Activated T-helper 1 cell treated with anti-CD3 and anti-CD28 coated beads, Interleukin-12 subunit alpha, Interleukin-12 subunit beta, Interleukin-2, Interleukin-4 antibody, amounts not matched to agents 30 ng/mL and 10 ng/mL and 1 ng/mL, durations not matched to agents 14 hours and 24 hours and 36 hours (primary cell): ENCODE results near the gene DDX60. TPM values are rescaled to one million over a fixed set of nuclear protein-coding genes. Genes with fewer than 3 reads are reported as not detected.
"Not testable (repeated sequence)": the region's sequence is repeated elsewhere in the genome, so short reads cannot be mapped to it uniquely, and the experiment has no call there.

Experiments
- DNase-seq: peaks from one replicate; pipeline ENCODE4 v3.0.0; 2021; ENCODE audit warnings: low spot score
- H3K27ac Mint-ChIP-seq: one replicate; pipeline ENCODE4 v1.8.0; 2021; ENCODE audit warnings: mild to moderate bottlenecking, mixed read lengths
- H3K27me3 Mint-ChIP-seq: one replicate; pipeline ENCODE4 v1.8.0; 2022; ENCODE audit warnings: mild to moderate bottlenecking, moderate library complexity, mixed read lengths; ENCODE audit not compliant: insufficient read depth
- H3K36me3 Mint-ChIP-seq: one replicate; pipeline ENCODE4 v1.8.0; 2021; ENCODE audit warnings: low read depth, mixed read lengths
- H3K4me1 Mint-ChIP-seq: one replicate; pipeline ENCODE4 v1.8.0; 2021; ENCODE audit warnings: low read depth, mixed read lengths
- H3K4me3 Mint-ChIP-seq: one replicate; pipeline ENCODE4 v1.8.0; 2021; ENCODE audit warnings: mild to moderate bottlenecking, moderate library complexity, mixed read lengths
- H3K9me3 Mint-ChIP-seq: one replicate; pipeline ENCODE4 v1.8.0; 2021; ENCODE audit warnings: mixed read lengths
- intact Hi-C: fragments of 100-400 bp; cut with micrococcal nuclease; formaldehyde crosslinking; loops from one replicate; pipeline ENCODE4 v1.15.1; 2024
- total RNA-seq: library from RNA; stranded (reverse); gene quantifications from 2 replicates; pipeline ENCODE4 v1.2.3, GENCODE V29; 2022

DDX60 gene
- total RNA-seq, 1 donor from 2014 or later, result 15.2 TPM

GRCh38 chr4:168240821-168241220 lies 77.7 kb downstream of the DDX60 start:
- no peaks in the 10 kb centered on the region for H3K27me3 Mint-ChIP-seq
- peaks cover 22% of the 10 kb centered on the region for H3K9me3 Mint-ChIP-seq
- H3K36me3 Mint-ChIP-seq, result peaks cover 62% of the 10 kb centered on the region
- intact Hi-C loops, result no loop called here
- H3K27ac Mint-ChIP-seq, result no peak overlapping the region
- H3K4me1 Mint-ChIP-seq, result no peaks in the 10 kb centered on the region
- DNase-seq, result no peak
- no peak overlapping the region for H3K4me3 Mint-ChIP-seq

DNA sequence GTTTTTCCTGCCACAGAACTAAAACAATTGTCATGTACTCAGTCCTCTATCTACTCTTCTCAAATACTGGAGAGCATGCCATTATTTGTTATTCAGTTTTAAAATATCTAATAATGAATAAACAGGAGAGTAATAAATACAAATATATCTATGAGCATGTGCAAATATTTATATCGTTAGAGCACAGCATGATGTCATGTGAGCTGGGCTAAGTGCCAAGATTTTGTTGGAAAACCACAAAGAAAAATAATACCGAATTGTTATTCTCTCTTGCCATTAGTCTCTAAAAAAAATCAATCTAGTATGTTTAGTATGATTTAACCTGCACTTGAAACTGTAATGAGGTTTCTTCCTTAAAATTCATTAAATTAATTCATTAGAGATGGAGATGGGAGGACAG lies 97.3 kb downstream of the DDX60 start:
- peaks cover 59% of the 10 kb centered on the region for H3K36me3 Mint-ChIP-seq
- H3K27me3 Mint-ChIP-seq, result no peaks in the 10 kb centered on the region
- DNase-seq, result no peak
- no peaks in the 10 kb centered on the region for H3K9me3 Mint-ChIP-seq
- no peak overlapping the region for H3K4me3 Mint-ChIP-seq
- intact Hi-C loops, result no loop called here
- no peaks in the 10 kb centered on the region for H3K4me1 Mint-ChIP-seq
- H3K27ac Mint-ChIP-seq, result no peak overlapping the region

DNA sequence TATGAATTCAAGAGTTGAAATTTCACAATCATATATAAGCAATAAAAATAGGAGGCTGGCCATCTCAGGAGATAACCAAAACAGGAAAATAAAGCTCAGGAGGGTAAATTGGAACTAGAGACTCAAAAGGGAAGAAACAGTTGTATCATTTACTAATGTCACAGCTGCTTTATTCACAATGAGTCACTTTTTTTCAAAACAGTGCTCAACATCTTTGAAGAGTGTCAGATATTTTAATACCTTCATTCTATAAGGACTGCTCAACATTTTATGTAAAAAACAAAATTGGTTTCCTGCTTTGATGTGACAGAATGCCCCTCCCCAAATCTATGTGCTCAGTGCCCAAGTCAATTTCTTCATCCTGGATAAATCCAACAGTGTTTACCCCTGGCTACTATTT lies 97.7 kb downstream of the DDX60 start:
- H3K4me1 Mint-ChIP-seq, result no peaks in the 10 kb centered on the region
- DNase-seq, result no peak
- H3K27ac Mint-ChIP-seq, result no peak overlapping the region
- no peaks in the 10 kb centered on the region for H3K27me3 Mint-ChIP-seq
- H3K9me3 Mint-ChIP-seq, result no peaks in the 10 kb centered on the region
- intact Hi-C loops, result no loop called here
- peaks cover 61% of the 10 kb centered on the region for H3K36me3 Mint-ChIP-seq
- H3K4me3 Mint-ChIP-seq, result no peak overlapping the region

DNA sequence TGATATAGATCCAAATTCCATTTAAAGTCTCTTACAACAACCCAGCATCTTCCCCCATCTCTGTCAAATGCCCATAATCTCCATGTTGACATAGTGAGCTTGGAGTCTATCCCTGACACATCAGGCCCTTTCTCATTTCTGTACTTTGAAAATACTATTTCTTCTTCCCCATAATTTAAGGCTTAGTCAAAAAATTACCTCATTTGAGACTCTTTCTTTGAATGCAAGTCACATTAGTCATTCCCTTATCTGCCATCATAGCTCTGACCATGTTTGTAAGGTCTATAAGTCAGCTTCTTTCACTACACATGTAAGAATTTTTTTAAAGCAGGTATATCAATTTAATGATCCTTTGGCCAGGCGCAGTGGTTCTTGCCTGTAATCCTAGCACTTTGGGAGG lies 99.9 kb downstream of the DDX60 start:
- H3K4me3 Mint-ChIP-seq, result no peak overlapping the region
- intact Hi-C loops, result no loop called here
- no peak overlapping the region for H3K27ac Mint-ChIP-seq
- no peaks in the 10 kb centered on the region for H3K27me3 Mint-ChIP-seq
- H3K4me1 Mint-ChIP-seq, result no peaks in the 10 kb centered on the region
- peaks cover 9% of the 10 kb centered on the region for H3K9me3 Mint-ChIP-seq
- DNase-seq, result no peak
- H3K36me3 Mint-ChIP-seq, result peaks cover 72% of the 10 kb centered on the region

- H3K27me3 Mint-ChIP-seq, H3K4me3 Mint-ChIP-seq, DNase-seq, H3K27ac Mint-ChIP-seq, H3K4me1 Mint-ChIP-seq, H3K9me3 Mint-ChIP-seq, intact Hi-C loops: not testable (repeated sequence)
- H3K36me3 Mint-ChIP-seq, result peaks cover 48% of the 10 kb centered on the region
Measured at GRCh38 chr4:168213511-168213910, 105.0 kb downstream of the DDX60 start.

GRCh38 chr4:168212656-168213055 lies 105.9 kb downstream of the DDX60 start:
- Mint-ChIP-seq H3K36me3 (peaks cover 43% of the 10 kb centered on the region), H3K27me3 (no peaks in the 10 kb centered on the region), H3K4me3 (no peak overlapping the region), H3K4me1 (no peaks in the 10 kb centered on the region), H3K9me3 (peaks cover 9% of the 10 kb centered on the region), H3K27ac (no peak overlapping the region)
- DNase-seq, result no peak
- intact Hi-C loops, result no loop called here

GRCh38 chr4:168208957-168209614 lies 109.5 kb downstream of the DDX60 start:
- no peak for DNase-seq
- H3K9me3 Mint-ChIP-seq, result peaks cover 19% of the 10 kb centered on the region
- no peak overlapping the region for H3K27ac Mint-ChIP-seq
- peaks cover 13% of the 10 kb centered on the region for H3K36me3 Mint-ChIP-seq
- no peaks in the 10 kb centered on the region for H3K4me1 Mint-ChIP-seq
- no peaks in the 10 kb centered on the region for H3K27me3 Mint-ChIP-seq
- no peak overlapping the region for H3K4me3 Mint-ChIP-seq
- intact Hi-C loops, result no loop called here

DNA sequence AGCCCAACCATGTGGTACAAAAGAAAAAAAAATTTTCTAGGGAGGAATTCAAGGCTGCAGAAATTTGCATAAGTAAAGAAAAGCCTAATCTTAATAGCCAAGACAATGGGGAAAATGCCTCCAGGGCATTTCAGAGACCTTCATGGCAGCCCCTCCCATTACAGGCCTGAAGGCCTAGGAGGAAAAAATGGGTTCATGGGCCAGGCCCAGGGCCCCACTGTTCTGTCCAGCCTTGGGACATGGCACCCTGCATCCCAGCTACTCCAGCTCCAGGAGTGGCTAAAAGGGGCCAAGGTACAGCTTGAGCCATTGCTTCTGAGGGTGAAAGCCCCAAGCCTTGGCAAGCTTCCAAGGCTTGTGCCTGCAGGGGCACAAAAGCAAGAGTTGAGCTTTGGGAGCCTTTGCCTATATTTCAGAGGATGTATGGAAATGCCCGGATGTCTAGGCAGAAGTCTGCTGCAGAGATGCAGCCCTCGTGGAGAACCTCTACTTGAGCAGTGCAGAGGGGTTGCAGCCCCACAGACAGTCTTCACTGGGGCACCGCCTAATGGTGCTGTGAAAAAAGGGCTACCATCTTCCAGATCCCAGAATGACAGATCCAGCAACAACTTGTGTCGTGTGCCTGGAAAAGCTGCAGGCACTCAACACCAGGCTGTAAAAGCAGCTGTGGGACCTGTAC lies 115.2 kb downstream of the DDX60 start:
- no peaks in the 10 kb centered on the region for H3K4me1 Mint-ChIP-seq
- H3K36me3 Mint-ChIP-seq, result peaks cover 11% of the 10 kb centered on the region
- peaks cover 38% of the 10 kb centered on the region for H3K9me3 Mint-ChIP-seq
- H3K4me3 Mint-ChIP-seq, result no peak overlapping the region
- no peaks in the 10 kb centered on the region for H3K27me3 Mint-ChIP-seq
- H3K27ac Mint-ChIP-seq, result no peak overlapping the region
- DNase-seq, result no peak
- intact Hi-C loops, result no loop called here

DNA sequence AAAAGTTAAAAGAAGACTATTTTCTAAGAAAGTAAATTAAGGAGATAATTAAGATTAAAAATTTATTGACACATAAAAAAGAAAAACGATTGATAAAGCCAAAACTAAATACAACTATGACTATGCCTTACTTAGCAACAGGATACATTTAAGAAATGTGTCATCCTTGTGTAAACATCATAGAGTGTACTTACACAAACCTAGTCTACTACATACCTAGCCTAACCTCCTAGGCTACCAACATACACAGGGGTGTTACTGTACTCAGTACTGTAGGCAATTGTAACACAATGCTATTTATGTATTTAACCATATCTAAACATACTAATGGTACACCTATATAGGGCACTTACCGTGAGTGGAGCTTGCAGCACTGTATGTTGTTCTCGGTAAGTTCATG lies 117.9 kb downstream of the DDX60 start:
- Mint-ChIP-seq H3K4me3 (no peak overlapping the region), H3K4me1 (no peaks in the 10 kb centered on the region), H3K9me3 (peaks cover 33% of the 10 kb centered on the region), H3K36me3 (peaks cover 11% of the 10 kb centered on the region), H3K27me3 (no peaks in the 10 kb centered on the region), H3K27ac (no peak overlapping the region)
- no peak for DNase-seq
- intact Hi-C loops, result no loop called here

- Mint-ChIP-seq H3K4me1 (no peaks in the 10 kb centered on the region), H3K27me3 (no peaks in the 10 kb centered on the region), H3K9me3 (peaks cover 22% of the 10 kb centered on the region), H3K27ac (no peak overlapping the region), H3K4me3 (no peak overlapping the region), H3K36me3 (peaks cover 11% of the 10 kb centered on the region)
- no peak for DNase-seq
- intact Hi-C loops, result no loop called here
Measured at GRCh38 chr4:168199260-168199957, 119.1 kb downstream of the DDX60 start.

DNA sequence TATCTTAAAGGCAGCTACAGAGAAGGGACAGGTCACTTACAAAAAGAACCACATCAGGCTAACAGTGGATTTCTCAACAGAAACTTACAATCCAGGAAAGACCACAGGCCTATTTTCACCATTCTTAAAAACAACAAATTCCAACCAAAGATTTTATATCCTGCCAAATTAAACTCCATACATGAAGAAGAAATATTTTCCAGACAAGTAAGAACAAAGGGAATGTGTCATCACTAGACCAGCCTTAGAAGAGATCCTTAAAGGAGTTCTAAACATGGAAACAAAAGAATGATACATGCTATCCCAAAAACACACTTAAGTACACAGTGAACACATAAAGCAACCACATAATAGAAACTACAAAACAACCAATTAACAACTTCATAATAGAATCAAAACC lies 120.6 kb downstream of the DDX60 start:
- intact Hi-C loops, result no loop called here
- H3K36me3 Mint-ChIP-seq, result peaks cover 10% of the 10 kb centered on the region
- H3K27ac Mint-ChIP-seq, result no peak overlapping the region
- H3K27me3 Mint-ChIP-seq, result no peaks in the 10 kb centered on the region
- H3K4me1 Mint-ChIP-seq, result no peaks in the 10 kb centered on the region
- H3K4me3 Mint-ChIP-seq, result no peak overlapping the region
- no peak for DNase-seq
- H3K9me3 Mint-ChIP-seq, result peaks cover 15% of the 10 kb centered on the region

GRCh38 chr4:168188754-168189153 lies 129.8 kb downstream of the DDX60 start:
- DNase-seq, result no peak
- no peak overlapping the region for H3K27ac Mint-ChIP-seq
- peaks cover 2% of the 10 kb centered on the region for H3K27me3 Mint-ChIP-seq
- no peaks in the 10 kb centered on the region for H3K9me3 Mint-ChIP-seq
- H3K4me3 Mint-ChIP-seq, result no peak overlapping the region
- H3K36me3 Mint-ChIP-seq, result no peaks in the 10 kb centered on the region
- intact Hi-C loops, result loop anchor here (10.0 kb wide), 1 partner anchor 1296 kb away; no protein-coding TSS in a partner anchor
- peaks cover 7% of the 10 kb centered on the region for H3K4me1 Mint-ChIP-seq
